ENCODE results near the gene C5orf15.

The C5orf15 gene

GRCh38 chr5:133930061-133930812 lies 38.2 kb downstream of the C5orf15 start:
- no peak overlapping the region for H3K4me3 ChIP-seq (ENCODE audit: low read length)
- no peaks in the 10 kb centered on the region for H3K36me3 ChIP-seq (ENCODE audit: control insufficient read depth, insufficient read depth, low read length)
- peaks cover 18% of the 10 kb centered on the region for H3K4me1 ChIP-seq (ENCODE audit: control insufficient read depth, insufficient read depth, low read length)

GRCh38 chr5:133928587-133929393 lies 39.6 kb downstream of the C5orf15 start:
- Histone ChIP-seq H3K4me3 (ENCODE audit: low read length) (no peak overlapping the region), H3K9me3 (ENCODE audit: control insufficient read depth, low read length) (no peaks in the 10 kb centered on the region), H3K4me1 (ENCODE audit: control insufficient read depth, insufficient read depth, low read length) (peaks cover 18% of the 10 kb centered on the region), H3K36me3 (ENCODE audit: control insufficient read depth, insufficient read depth, low read length) (no peaks in the 10 kb centered on the region), H3K27me3 (ENCODE audit: control insufficient read depth, insufficient read depth, low read length) (no peaks in the 10 kb centered on the region), H3K9ac (ENCODE audit: low read length) (no peak overlapping the region)

More at GRCh38 chr5:133930061-133930812, 38.2 kb downstream of the C5orf15 start:
- no peaks in the 10 kb centered on the region for H3K27me3 ChIP-seq (ENCODE audit: control insufficient read depth, insufficient read depth, low read length)
- H3K9ac ChIP-seq (ENCODE audit: low read length), result no peak overlapping the region
- no peaks in the 10 kb centered on the region for H3K9me3 ChIP-seq (ENCODE audit: control insufficient read depth, low read length)

GRCh38 chr5:133927300-133928180 lies 40.9 kb downstream of the C5orf15 start:
- Histone ChIP-seq H3K4me3 (ENCODE audit: low read length) (no peak overlapping the region), H3K36me3 (ENCODE audit: control insufficient read depth, insufficient read depth, low read length) (no peaks in the 10 kb centered on the region), H3K27me3 (ENCODE audit: control insufficient read depth, insufficient read depth, low read length) (no peaks in the 10 kb centered on the region), H3K9me3 (ENCODE audit: control insufficient read depth, low read length) (no peaks in the 10 kb centered on the region), H3K9ac (ENCODE audit: low read length) (no peak overlapping the region), H3K4me1 (ENCODE audit: control insufficient read depth, insufficient read depth, low read length) (peaks cover 14% of the 10 kb centered on the region)

GRCh38 chr5:133926489-133927299 lies 41.7 kb downstream of the C5orf15 start:
- H3K9ac ChIP-seq (ENCODE audit: low read length), result no peak overlapping the region
- H3K9me3 ChIP-seq (ENCODE audit: control insufficient read depth, low read length), result no peaks in the 10 kb centered on the region
- H3K27me3 ChIP-seq (ENCODE audit: control insufficient read depth, insufficient read depth, low read length), result no peaks in the 10 kb centered on the region
- H3K36me3 ChIP-seq (ENCODE audit: control insufficient read depth, insufficient read depth, low read length), result no peaks in the 10 kb centered on the region
- H3K4me1 ChIP-seq (ENCODE audit: control insufficient read depth, insufficient read depth, low read length), result peaks cover 14% of the 10 kb centered on the region
- H3K4me3 ChIP-seq (ENCODE audit: low read length), result no peak overlapping the region

- Histone ChIP-seq H3K9me3 (ENCODE audit: control insufficient read depth, low read length) (no peaks in the 10 kb centered on the region), H3K27me3 (ENCODE audit: control insufficient read depth, insufficient read depth, low read length) (no peaks in the 10 kb centered on the region), H3K9ac (ENCODE audit: low read length) (no peak overlapping the region), H3K4me3 (ENCODE audit: low read length) (no peak overlapping the region), H3K4me1 (ENCODE audit: control insufficient read depth, insufficient read depth, low read length) (peaks cover 14% of the 10 kb centered on the region), H3K36me3 (ENCODE audit: control insufficient read depth, insufficient read depth, low read length) (no peaks in the 10 kb centered on the region)
These were observed 42.4 kb downstream of the C5orf15 start for GRCh38 chr5:133925866-133926488.

DNA sequence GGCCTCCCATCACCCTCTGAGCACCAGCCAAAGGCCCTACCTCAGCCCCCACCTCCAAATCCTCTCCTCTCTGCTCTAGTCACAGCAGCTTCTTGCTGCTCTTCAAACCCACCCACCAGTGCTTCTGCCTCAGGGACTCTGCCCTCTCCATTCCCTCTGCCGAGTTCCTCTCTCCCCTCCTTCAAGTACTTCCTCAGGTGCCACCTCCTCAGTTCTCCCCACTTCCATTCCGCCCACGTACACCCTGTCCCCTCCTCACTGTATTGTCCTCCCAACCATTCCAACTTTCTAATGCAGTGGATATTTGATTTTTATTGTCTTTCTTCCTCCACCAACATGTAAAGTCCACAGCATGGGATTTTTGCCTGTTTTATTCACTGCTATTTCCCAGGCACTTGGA lies 43.2 kb downstream of the C5orf15 start:
- no peaks in the 10 kb centered on the region for H3K36me3 ChIP-seq (ENCODE audit: control insufficient read depth, insufficient read depth, low read length)
- H3K9ac ChIP-seq (ENCODE audit: low read length), result no peak overlapping the region
- H3K4me1 ChIP-seq (ENCODE audit: control insufficient read depth, insufficient read depth, low read length), result peaks cover 14% of the 10 kb centered on the region
- no peaks in the 10 kb centered on the region for H3K9me3 ChIP-seq (ENCODE audit: control insufficient read depth, low read length)
- no peaks in the 10 kb centered on the region for H3K27me3 ChIP-seq (ENCODE audit: control insufficient read depth, insufficient read depth, low read length)
- no peak overlapping the region for H3K4me3 ChIP-seq (ENCODE audit: low read length)

DNA sequence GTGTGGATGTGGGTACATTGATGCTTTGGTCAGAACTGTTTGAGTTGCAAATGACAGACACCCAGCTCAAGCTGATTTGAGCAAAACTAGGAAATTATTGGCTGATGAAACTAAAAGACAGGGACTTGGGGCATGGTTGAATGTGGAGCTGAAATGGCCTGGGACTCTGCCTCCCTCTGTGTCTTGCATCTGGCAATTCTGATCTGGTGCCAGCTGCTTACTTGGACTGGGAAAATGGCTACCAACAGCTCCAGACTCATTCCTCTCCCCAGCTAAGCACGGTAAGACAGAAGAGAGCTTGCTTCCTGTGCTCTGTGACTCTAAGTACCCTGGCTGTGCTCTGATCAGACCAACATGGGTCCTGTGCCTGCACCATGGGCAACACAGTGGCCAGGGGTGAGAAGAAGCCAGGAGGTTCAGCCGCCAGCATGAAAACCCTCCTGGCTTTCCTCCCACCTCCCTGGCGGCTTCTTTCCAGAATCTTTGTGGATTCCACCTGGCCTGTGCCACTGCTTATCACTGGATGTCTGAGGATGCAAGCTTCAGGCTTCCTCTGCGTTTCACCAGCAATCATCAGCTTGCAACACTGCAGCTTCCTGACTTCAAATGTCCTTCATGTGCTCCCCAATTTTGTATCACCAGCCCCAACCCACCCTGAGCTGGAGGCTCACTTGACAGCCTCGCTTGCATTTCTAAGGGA lies 44.1 kb downstream of the C5orf15 start:
- H3K36me3 ChIP-seq (ENCODE audit: control insufficient read depth, insufficient read depth, low read length), result no peaks in the 10 kb centered on the region
- no peak overlapping the region for H3K4me3 ChIP-seq (ENCODE audit: low read length)
- peaks cover 14% of the 10 kb centered on the region for H3K4me1 ChIP-seq (ENCODE audit: control insufficient read depth, insufficient read depth, low read length)
- H3K27me3 ChIP-seq (ENCODE audit: control insufficient read depth, insufficient read depth, low read length), result no peaks in the 10 kb centered on the region
- no peak overlapping the region for H3K9ac ChIP-seq (ENCODE audit: low read length)
- no peaks in the 10 kb centered on the region for H3K9me3 ChIP-seq (ENCODE audit: control insufficient read depth, low read length)

DNA sequence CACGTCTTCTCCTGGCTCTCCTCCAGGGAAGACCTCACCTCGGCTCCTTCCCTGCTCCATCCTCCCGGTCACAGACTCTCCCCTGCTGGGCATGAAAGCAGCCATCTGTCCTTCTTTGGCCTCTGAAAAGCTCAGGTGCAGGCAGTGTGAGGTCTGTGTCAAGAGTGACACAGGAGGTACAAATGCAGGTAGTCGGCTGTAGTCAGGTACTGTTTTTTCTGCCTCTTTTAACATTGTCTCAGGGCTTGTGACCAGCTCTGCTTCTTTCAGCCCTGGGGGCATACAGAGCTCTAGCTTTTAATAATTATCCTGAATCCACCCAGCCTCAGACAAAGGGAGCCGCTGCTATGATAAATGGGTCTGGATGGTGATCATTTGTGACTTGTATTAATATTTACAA lies 46.4 kb downstream of the C5orf15 start:
- Histone ChIP-seq H3K36me3 (ENCODE audit: control insufficient read depth, insufficient read depth, low read length) (no peaks in the 10 kb centered on the region), H3K9ac (ENCODE audit: low read length) (no peak overlapping the region), H3K27me3 (ENCODE audit: control insufficient read depth, insufficient read depth, low read length) (no peaks in the 10 kb centered on the region), H3K4me3 (ENCODE audit: low read length) (no peak overlapping the region), H3K4me1 (ENCODE audit: control insufficient read depth, insufficient read depth, low read length) (peaks cover 16% of the 10 kb centered on the region), H3K9me3 (ENCODE audit: control insufficient read depth, low read length) (no peaks in the 10 kb centered on the region)

- H3K9me3 ChIP-seq (ENCODE audit: control insufficient read depth, low read length), result no peaks in the 10 kb centered on the region
- no peaks in the 10 kb centered on the region for H3K36me3 ChIP-seq (ENCODE audit: control insufficient read depth, insufficient read depth, low read length)
These were observed 47.4 kb downstream of the C5orf15 start for GRCh38 chr5:133921069-133921468.

DNA sequence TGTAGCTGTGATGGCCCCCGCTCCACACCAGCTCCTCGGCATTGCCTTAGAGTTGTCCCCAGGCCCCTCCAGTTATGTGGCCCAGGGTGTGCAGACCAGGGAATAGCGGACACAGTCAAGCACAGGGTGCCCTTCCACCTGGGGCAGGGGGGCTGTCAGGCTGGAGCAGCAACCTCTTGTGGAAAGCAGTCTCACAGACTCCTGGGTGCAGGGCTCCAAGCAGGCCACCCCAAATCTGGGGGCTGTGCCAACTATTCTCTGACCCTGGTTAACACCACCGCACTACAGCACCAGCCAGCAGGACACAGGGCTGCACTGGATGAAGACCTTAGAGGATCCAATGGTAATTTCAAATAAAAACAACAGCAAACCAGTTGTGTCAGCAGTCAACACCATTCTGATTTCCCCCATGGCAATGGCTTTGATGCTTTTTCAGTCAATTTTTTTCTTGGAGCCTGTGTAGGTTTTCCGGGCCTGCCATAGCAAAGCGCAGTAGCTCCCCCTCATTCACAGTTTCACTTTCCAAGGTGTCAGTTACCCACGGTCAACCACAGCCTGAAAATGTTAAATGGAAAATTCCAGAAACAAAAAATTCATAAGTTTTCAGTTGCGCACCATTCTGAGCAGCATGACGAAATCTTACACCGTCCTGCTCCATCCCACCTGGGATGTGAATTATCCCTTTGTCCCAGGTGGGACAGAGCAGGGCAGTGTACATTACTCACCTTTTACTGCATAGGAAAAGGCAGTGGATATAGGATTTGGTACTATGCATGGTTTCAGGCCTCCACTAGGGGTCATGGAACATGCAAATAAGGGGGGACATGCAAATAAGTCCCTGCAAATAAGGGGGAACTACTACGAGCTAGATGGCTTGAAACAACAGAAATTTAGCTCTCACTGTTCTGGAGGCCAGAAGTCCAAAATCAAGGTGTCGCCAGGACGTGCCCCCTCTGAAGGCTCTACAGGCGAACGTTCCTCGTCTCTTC lies 49.0 kb downstream of the C5orf15 start:
- H3K9me3 ChIP-seq (ENCODE audit: control insufficient read depth, low read length), result no peaks in the 10 kb centered on the region
- no peak overlapping the region for H3K4me3 ChIP-seq (ENCODE audit: low read length)
- no peak overlapping the region for H3K9ac ChIP-seq (ENCODE audit: low read length)
- no peaks in the 10 kb centered on the region for H3K27me3 ChIP-seq (ENCODE audit: control insufficient read depth, insufficient read depth, low read length)
- H3K4me1 ChIP-seq (ENCODE audit: control insufficient read depth, insufficient read depth, low read length), result peaks cover 18% of the 10 kb centered on the region
- no peaks in the 10 kb centered on the region for H3K36me3 ChIP-seq (ENCODE audit: control insufficient read depth, insufficient read depth, low read length)

More at GRCh38 chr5:133921069-133921468, 47.4 kb downstream of the C5orf15 start:
- H3K4me3 ChIP-seq (ENCODE audit: low read length), result no peak overlapping the region
- H3K4me1 ChIP-seq (ENCODE audit: control insufficient read depth, insufficient read depth, low read length), result peaks cover 15% of the 10 kb centered on the region
- H3K9ac ChIP-seq (ENCODE audit: low read length), result no peak overlapping the region
- H3K27me3 ChIP-seq (ENCODE audit: control insufficient read depth, insufficient read depth, low read length), result no peaks in the 10 kb centered on the region
